OCI-LY1 (cell line): ENCODE measurements around the gene ZFYVE28.

Experiments
- EZH2 ChIP-seq: fragments of 200-600 bp; sonication (generic), shearing (Covaris generic); IDR thresholded peaks from 2 replicates; pipeline ENCODE4 v1.8.0; 2017; ENCODE audit warnings: borderline replicate concordance, mixed run types, mild to moderate bottlenecking, antibody characterized with exemption, low read length, moderate library complexity, mixed read lengths
- TF ChIP-seq, protein P1 (sequence below): fragments of 200-600 bp; sonication (generic), shearing (Covaris generic); IDR thresholded peaks from 2 replicates; pipeline ENCODE4 v1.5.1; 2017; ENCODE audit warnings: mild to moderate bottlenecking, antibody characterized with exemption, low read length, moderate library complexity, mixed read lengths

DNA sequence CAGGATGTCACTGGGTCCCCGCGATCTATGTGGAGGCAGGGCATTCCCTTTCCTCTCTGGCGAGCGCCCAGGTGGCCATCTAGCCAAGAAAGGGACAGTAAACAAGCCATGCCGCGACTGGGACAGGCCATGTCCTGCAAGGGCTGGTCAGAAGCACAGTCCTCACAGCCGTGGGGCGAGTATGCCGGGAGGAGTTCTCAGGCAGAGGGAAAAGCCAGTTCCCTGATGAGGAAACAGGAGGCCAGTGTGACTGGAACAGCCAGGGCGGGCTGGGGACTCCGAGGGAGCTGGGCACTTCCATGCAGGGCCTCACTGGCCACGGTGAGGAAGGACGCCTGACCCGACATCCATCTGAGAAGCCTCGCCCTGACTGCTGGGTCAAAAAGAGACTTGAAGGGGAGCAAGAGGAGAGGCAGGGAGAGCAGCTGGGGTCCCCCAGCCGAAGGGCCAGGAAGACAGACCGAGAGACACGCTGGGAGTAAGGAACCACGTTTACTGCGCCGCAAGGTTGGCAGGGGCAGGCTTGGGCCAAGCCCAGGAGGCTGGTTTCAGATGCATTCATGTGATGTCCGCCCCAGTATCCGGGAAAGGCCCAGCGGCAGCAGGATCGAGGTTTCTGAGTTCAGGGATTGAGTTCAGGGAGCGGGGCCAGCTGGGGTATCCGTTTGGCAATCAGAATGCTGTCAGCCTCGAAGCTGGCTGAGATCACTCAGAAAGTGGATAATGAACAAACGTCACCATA, 15.3 kb upstream of the ZFYVE28 start:
- TF ChIP-seq, protein P1, sequence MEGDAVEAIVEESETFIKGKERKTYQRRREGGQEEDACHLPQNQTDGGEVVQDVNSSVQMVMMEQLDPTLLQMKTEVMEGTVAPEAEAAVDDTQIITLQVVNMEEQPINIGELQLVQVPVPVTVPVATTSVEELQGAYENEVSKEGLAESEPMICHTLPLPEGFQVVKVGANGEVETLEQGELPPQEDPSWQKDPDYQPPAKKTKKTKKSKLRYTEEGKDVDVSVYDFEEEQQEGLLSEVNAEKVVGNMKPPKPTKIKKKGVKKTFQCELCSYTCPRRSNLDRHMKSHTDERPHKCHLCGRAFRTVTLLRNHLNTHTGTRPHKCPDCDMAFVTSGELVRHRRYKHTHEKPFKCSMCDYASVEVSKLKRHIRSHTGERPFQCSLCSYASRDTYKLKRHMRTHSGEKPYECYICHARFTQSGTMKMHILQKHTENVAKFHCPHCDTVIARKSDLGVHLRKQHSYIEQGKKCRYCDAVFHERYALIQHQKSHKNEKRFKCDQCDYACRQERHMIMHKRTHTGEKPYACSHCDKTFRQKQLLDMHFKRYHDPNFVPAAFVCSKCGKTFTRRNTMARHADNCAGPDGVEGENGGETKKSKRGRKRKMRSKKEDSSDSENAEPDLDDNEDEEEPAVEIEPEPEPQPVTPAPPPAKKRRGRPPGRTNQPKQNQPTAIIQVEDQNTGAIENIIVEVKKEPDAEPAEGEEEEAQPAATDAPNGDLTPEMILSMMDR, result no peak
- TF ChIP-seq EZH2, result no peak
